Measurements from ENCODE around the gene LRRC74A.

The LRRC74A gene

DNA sequence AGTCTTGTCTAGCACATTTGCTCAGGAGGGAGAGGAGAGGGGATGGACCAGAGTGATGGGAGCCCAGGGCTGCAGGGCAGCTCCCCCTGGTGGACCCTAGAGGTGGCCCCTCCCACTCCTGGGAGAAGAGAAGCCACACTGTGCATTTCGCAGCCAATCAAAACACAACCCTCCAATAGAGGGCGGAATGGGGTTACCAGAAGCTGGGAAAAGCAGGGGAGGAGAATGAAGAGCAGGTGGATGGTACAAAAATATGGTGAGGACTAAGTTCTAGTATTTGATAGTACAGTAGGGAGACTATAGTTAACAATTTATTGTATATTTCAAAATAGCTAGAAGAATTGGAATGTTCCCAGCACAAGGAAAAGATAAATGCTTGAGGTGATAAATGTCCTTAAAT is 41.3 kb upstream of the LRRC74A start:
- Histone ChIP-seq H3K36me3 (ENCODE audit: low read depth) (peaks cover 16% of the 10 kb centered on the region), H3K9me3 (ENCODE audit: severe bottlenecking) (no peaks in the 10 kb centered on the region), H3K27ac (ENCODE audit: poor library complexity, severe bottlenecking) (no peak overlapping the region), H3K4me1 (ENCODE audit: insufficient read depth, poor library complexity, severe bottlenecking) (peaks cover 6% of the 10 kb centered on the region), H3K4me3 (ENCODE audit: severe bottlenecking) (no peak overlapping the region), H3K27me3 (ENCODE audit: insufficient read depth, poor library complexity, severe bottlenecking) (no peaks in the 10 kb centered on the region)
- peak; percentile 84 for ATAC-seq (ENCODE audit: low read depth)
- DNase-seq (ENCODE audit: low spot score): peak; percentile 70
- TF ChIP-seq, protein P1, sequence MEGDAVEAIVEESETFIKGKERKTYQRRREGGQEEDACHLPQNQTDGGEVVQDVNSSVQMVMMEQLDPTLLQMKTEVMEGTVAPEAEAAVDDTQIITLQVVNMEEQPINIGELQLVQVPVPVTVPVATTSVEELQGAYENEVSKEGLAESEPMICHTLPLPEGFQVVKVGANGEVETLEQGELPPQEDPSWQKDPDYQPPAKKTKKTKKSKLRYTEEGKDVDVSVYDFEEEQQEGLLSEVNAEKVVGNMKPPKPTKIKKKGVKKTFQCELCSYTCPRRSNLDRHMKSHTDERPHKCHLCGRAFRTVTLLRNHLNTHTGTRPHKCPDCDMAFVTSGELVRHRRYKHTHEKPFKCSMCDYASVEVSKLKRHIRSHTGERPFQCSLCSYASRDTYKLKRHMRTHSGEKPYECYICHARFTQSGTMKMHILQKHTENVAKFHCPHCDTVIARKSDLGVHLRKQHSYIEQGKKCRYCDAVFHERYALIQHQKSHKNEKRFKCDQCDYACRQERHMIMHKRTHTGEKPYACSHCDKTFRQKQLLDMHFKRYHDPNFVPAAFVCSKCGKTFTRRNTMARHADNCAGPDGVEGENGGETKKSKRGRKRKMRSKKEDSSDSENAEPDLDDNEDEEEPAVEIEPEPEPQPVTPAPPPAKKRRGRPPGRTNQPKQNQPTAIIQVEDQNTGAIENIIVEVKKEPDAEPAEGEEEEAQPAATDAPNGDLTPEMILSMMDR (IDR thresholded peaks at IDR 0.05; ENCODE audit: poor library complexity, severe bottlenecking): peak; percentile 81

DNA sequence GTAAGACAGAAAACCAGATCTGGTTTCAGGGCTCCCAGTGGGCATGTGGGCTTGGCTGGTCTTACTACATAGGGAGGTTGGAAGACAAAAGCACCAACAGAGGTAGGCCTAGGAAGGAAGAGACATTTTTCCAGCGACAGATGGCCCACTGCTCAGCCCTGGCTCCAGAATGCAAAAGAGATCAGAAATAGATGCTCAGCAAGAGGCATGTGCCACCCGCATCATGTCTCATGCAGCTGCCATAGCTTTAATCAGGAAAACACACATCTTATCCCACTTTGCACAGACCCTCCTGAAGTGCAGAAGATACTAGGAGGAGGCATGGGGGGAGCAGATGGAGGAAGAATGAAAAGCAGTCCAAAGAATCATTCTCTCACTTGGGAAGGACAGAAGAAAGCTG is 39.6 kb upstream of the LRRC74A start:
- peaks cover 33% of the 10 kb centered on the region for H3K36me3 ChIP-seq (ENCODE audit: low read depth)
- H3K4me1 ChIP-seq (ENCODE audit: insufficient read depth, poor library complexity, severe bottlenecking): peaks cover under 1% of the 10 kb centered on the region

DNA sequence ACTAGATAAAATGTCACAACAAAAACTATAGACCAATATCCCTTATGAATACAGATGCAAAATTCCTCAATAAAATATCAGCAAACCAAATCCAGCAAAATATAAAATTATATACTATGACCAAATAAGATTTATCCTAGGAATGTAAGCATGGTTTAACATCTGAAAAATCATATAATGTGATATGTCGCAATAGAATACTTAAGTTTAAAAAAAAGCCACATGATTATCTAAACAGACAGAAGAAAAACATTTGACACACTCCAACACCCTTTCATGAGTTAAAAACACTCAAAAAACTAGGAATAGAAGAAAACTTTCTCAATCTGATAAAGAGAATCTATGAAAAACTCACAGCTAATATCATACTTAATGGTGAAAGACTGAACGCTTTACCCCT is 33.8 kb upstream of the LRRC74A start:
- Histone ChIP-seq H3K4me1 (ENCODE audit: insufficient read depth, poor library complexity, severe bottlenecking) (no peaks in the 10 kb centered on the region), H3K27me3 (ENCODE audit: insufficient read depth, poor library complexity, severe bottlenecking) (no peaks in the 10 kb centered on the region), H3K27ac (ENCODE audit: poor library complexity, severe bottlenecking) (no peak overlapping the region), H3K9me3 (ENCODE audit: severe bottlenecking) (no peaks in the 10 kb centered on the region), H3K36me3 (ENCODE audit: low read depth) (peaks cover 50% of the 10 kb centered on the region), H3K4me3 (ENCODE audit: severe bottlenecking) (no peak overlapping the region)
- TF ChIP-seq, protein P1 (IDR thresholded peaks at IDR 0.05; ENCODE audit: poor library complexity, severe bottlenecking): no peak
- no peak for ATAC-seq (ENCODE audit: low read depth)
- DNase-seq (ENCODE audit: low spot score): no peak

More for the DNA sequence above, 39.6 kb upstream of the LRRC74A start:
- Histone ChIP-seq H3K27ac (ENCODE audit: poor library complexity, severe bottlenecking) (no peak overlapping the region), H3K9me3 (ENCODE audit: severe bottlenecking) (no peaks in the 10 kb centered on the region), H3K4me3 (ENCODE audit: severe bottlenecking) (no peak overlapping the region), H3K27me3 (ENCODE audit: insufficient read depth, poor library complexity, severe bottlenecking) (no peaks in the 10 kb centered on the region)
- ATAC-seq (ENCODE audit: low read depth): no peak
- TF ChIP-seq, protein P1 (IDR thresholded peaks at IDR 0.05; ENCODE audit: poor library complexity, severe bottlenecking): no peak
- DNase-seq (ENCODE audit: low spot score): no peak

DNA sequence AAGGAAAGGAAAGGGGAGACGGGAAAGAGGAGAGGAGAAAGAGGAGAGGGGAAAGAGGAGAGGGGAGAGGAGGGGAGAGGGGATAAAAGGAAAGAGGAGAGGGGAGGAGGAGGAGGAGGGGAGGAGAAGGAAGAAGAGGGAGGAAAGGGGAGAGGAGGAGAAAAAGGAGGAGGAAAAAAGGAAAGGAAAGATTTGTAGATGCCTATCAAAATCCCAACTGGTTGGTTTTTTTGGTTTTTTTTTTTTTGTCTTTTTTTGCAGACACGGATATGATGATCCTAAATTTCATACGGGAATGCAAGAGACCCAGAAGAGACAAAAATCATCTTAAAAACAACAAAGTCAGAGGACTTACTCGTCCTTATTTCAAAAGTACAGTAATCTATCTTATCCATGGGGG is 32.9 kb upstream of the LRRC74A start:
- H3K27me3 ChIP-seq (ENCODE audit: insufficient read depth, poor library complexity, severe bottlenecking): no peaks in the 10 kb centered on the region
- no peak for DNase-seq (ENCODE audit: low spot score)
- TF ChIP-seq, protein P1 (IDR thresholded peaks at IDR 0.05; ENCODE audit: poor library complexity, severe bottlenecking): no peak
- no peak overlapping the region for H3K4me3 ChIP-seq (ENCODE audit: severe bottlenecking)
- peaks cover 53% of the 10 kb centered on the region for H3K36me3 ChIP-seq (ENCODE audit: low read depth)
- no peaks in the 10 kb centered on the region for H3K9me3 ChIP-seq (ENCODE audit: severe bottlenecking)
- H3K4me1 ChIP-seq (ENCODE audit: insufficient read depth, poor library complexity, severe bottlenecking): no peaks in the 10 kb centered on the region
- ATAC-seq (ENCODE audit: low read depth): no peak
- H3K27ac ChIP-seq (ENCODE audit: poor library complexity, severe bottlenecking): no peak overlapping the region

DNA sequence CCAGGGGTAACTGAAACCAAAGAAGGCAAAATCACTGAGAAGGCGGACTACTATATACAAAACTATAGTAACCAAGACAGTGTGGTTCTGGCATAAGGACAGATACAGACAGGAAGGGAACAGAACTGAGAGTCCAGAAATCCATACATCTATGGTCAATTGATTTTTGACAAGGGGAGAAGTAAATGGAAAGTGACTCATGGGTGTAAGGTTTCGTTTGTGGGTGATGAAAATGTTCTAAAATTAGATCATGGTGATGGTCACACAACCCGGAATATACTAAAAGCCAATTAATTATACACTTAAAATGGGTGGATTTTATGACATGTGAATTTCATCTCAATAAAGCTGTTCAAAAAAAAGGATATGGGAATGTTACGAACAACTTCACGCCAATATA is 32.3 kb upstream of the LRRC74A start:
- DNase-seq (ENCODE audit: low spot score) (no peak), ATAC-seq (ENCODE audit: low read depth) (no peak)
- Histone ChIP-seq H3K27ac (ENCODE audit: poor library complexity, severe bottlenecking) (no peak overlapping the region), H3K36me3 (ENCODE audit: low read depth) (peaks cover 54% of the 10 kb centered on the region), H3K4me1 (ENCODE audit: insufficient read depth, poor library complexity, severe bottlenecking) (no peaks in the 10 kb centered on the region), H3K4me3 (ENCODE audit: severe bottlenecking) (no peak overlapping the region), H3K27me3 (ENCODE audit: insufficient read depth, poor library complexity, severe bottlenecking) (no peaks in the 10 kb centered on the region), H3K9me3 (ENCODE audit: severe bottlenecking) (no peaks in the 10 kb centered on the region)
- TF ChIP-seq, protein P1 (IDR thresholded peaks at IDR 0.05; ENCODE audit: poor library complexity, severe bottlenecking): no peak

Data from RWPE2 (cell line).